Endometrial microvascular endothelial cells (primary cell): ENCODE measurements around the gene FOLR2. TPM values are rescaled to one million over a fixed set of nuclear protein-coding genes. Genes with fewer than 3 reads are reported as not detected.

Experiments used
- in situ Hi-C: cut with HindIII; loops from 2 replicates; pipeline ENCODE4 v1.10.0; 2017; ENCODE audit warnings: low sequenced_read_pairs, low pct_unique_long_range_greater_than_20kb; ENCODE audit errors: inconsistent ontology term
- total RNA-seq: library from RNA; depleted of rRNA; stranded (reverse); fragments of >200 nt; gene quantifications from one replicate; pipeline ENCODE4 v1.2.3, GENCODE V29; 2015; ENCODE audit errors: inconsistent ontology term

FOLR2 gene
- total RNA-seq, 1 donor from 2014 or later = not detected

DNA sequence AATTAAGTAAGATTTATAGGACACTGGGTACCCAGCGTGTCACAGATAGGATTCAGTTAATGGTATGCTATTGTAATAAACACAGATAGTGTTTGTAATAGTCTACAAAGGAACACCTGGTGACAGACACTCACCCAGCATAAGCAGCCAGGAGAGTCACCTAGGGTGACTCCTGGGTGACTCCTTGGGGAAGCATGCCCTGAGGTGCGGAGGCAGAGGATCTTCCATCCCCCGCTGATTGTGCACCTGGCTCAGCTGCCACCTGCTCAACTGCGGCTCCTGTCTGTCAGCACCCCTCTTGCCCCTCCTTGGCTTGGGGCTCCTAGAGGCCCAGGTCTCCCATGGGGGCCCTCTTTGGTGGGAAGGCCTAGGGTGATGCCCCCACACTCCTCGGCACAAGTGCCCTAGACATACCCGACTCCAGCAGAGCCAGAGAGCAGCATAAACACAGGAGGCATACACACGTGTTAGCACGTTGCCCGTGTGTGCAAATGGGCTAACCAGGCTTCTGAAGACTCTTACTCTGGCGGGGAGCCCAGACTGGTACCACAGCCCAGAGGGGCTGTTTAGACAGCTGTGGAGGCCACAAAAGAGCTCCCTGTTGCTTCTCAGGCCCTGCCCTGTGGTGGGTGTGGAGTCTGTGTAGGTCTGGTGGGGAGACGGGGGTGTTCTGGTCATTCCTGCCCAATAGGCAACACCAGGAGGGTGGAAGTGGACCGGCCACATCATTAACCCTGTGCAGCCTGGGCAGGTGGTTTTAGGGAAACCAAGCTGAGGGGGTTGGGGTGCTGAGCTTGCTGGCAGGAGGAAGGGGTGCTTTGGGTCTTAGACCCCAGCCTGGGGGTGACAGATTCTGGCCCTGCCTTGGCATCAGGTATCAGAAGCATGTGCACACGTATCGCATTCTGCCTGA, 11.0 kb downstream of the FOLR2 start:
- in situ Hi-C loops = no loop called here

DNA sequence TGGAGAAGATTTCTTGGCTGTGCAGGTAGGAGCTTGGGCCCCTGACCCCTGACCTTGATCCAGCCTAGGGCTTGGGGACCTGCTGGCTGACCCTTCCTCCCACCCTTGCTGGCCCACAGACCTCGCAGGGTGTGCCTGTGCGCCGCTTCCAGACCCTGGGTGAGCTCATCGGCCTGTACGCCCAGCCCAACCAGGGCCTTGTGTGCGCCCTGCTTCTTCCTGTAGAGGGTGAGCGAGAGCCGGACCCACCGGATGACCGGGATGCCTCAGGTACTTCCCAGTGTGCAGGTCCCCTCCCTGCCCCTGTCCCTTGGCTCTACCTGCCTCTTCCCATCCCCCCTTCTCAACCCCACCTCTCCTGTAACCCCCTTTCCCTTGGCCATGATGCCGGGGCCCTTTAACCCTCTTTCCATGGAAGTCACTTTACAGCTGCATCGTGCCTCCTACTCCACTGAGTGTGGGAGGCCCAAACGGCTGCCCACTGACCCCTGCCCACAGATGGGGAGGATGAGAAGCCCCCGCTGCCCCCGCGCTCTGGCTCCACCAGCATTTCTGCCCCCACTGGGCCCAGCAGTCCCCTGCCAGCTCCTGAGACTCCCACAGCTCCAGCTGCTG, 11.7 kb downstream of the FOLR2 start:
- in situ Hi-C loops = no loop called here

DNA sequence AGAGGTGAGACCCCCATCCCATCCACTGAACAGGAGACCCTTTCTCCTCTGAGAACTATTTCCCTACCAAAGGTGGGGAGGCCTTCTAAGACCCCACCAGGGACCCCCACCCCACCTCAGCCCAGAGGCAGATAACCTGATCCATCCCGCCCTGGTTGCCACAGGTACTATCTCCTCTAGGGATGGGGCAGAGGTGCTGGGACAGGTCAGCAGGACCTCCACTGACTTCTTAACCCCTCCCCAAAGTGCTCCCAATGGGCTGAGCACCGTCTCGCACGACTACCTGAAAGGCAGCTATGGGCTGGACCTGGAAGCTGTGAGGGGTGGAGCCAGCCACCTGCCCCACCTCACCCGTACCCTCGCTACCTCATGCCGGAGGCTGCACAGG, 12.2 kb downstream of the FOLR2 start:
- in situ Hi-C loops = no loop called here

DNA sequence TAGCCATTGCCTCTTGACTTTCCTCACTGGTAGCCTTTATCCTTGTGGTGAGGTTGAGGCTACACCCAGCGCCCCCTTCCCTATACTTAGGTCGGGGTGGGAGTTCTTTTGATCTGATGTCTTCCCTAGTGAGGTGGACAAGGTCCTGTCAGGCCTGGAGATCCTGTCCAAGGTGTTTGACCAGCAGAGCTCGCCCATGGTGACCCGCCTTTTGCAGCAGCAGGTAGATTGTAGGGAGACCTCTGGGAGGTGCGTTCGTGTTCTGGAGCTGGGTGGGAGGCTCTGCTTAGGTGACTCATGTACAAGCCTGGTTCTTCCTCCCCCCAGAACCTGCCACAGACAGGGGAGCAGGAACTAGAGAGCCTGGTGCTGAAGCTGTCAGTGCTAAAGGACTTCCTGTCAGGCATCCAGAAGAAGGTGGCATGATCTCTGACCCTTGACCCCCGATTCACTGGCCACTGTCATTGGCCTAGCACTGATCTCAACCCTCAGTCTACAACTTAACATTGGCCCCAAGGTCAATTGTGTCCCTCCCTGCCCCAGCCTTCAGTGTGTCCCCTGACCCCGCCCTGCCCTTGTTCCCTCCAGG, 12.8 kb downstream of the FOLR2 start:
- in situ Hi-C loops = no loop called here

DNA sequence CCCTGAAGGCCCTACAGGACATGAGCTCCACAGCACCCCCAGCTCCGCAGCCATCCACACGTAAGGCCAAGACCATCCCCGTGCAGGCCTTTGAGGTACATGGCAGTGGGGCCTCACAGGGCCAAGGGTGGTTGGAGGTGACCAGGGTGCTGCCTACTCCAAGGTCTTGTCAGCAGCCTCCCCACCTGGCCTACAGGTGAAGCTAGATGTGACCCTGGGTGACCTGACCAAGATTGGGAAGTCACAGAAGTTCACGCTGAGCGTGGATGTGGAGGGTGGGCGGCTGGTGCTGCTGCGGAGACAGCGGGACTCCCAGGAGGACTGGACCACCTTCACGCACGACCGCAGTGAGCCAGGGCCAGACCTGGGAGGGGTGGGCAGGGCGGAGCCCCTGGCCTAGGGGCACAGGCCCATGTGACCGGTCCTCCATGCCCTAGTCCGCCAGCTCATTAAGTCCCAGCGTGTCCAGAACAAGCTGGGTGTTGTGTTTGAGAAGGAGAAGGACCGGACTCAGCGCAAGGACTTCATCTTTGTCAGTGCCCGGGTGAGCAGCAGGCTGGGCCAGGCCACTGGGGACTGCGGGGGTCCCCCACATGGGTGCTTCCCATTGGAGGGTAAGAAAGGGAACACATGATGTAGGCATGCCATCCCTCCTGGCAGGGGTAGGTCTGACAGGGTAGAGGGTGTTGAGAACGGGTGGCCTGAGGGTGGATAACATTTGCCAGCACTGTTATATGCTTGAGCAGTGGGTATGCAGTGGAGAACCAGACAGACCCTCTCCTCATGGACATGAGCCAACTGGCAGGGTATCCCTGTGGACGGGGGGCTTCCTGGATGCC, 13.6 kb downstream of the FOLR2 start:
- in situ Hi-C loops = no loop called here

DNA sequence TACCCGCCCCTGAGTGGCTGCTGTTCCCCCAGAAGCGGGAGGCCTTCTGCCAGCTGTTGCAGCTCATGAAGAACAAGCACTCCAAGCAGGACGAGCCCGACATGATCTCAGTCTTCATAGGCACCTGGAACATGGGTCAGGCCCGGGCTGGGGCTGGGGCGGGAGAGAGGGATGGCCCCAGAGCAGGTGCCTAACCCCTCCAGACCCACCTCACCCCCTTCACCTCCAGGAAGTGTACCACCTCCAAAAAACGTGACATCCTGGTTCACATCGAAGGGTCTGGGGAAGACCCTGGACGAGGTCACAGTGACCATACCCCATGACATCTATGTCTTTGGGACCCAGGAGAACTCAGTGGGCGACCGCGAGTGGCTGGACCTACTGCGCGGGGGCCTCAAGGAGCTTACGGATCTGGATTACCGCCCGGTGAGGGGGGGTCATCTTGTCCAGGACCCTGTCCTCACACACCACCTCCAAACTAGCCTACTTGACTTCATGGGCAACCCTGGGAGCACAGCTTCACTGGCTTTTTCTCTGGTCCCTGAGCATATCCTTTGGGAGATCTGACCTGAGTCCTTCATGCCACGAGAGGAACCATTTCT, 14.3 kb downstream of the FOLR2 start:
- in situ Hi-C loops = no loop called here

DNA sequence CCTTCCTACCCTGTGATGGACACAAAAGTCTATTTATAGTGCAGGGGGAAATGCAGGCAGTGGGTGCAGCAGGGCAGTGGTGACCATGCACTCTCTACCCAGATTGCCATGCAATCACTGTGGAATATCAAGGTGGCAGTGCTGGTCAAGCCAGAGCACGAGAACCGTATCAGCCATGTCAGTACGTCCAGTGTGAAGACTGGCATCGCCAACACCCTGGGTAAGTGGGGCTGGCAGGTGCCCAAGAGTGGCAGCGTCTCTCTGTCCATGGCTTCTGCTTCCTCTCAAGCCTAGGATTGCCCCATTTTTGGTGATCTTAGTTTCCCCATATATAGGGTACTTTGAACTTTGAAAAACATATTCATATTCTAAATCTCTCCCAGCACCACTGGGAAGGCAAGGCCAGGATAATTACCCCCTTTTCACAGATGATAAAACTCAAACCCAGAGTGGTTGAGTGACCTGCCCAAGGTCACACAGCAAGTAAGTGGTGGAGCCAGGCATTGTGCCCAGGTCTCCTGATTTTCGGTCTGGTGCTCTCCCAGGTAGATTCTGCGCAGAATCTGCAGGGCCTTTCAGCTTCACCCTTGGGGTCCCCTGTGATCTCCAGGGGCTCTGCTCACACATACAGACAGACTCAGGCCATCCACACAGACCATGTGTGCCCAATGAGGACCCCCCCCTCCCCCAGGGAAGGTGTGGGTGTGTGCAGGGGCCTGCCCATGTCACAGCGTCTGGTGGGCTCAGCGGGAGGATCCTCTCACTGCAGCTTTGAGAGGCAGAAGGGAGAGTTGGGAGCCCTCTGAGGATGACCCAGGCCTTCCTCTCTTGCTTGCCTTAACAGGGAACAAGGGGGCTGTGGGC, 15.0 kb downstream of the FOLR2 start:
- in situ Hi-C loops = no loop called here

DNA sequence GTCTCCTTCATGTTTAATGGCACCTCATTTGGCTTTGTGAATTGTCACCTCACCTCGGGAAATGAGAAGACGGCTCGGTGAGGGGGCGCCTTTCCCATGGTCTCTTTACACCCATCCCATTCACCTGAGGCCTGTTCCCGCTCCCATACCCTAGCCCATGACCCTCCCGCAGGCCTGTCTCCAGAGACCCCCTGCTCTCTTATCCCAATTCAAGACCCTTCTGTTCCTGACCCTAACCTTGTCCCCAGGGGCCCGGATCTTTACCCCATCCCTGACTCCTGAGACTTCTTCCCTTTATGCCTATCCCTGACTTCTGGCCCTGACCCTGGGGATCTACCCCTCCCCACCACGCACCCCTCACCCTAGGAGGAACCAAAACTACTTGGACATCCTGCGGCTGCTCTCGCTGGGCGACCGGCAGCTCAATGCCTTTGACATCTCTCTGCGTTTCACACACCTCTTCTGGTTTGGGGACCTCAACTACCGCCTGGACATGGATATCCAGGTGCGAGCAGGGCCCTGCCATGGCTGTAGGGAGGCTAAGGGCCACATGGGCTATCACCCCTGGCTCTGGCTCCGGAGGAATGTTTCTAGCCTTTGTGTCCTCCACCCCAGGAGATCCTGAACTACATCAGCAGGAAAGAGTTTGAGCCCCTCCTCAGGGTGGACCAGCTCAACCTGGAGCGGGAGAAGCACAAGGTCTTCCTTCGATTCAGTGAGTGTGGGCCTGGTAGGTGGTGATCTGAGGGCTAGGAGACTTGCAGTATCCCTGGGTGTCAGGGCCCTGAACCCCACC, 15.9 kb downstream of the FOLR2 start:
- in situ Hi-C loops = no loop called here

DNA sequence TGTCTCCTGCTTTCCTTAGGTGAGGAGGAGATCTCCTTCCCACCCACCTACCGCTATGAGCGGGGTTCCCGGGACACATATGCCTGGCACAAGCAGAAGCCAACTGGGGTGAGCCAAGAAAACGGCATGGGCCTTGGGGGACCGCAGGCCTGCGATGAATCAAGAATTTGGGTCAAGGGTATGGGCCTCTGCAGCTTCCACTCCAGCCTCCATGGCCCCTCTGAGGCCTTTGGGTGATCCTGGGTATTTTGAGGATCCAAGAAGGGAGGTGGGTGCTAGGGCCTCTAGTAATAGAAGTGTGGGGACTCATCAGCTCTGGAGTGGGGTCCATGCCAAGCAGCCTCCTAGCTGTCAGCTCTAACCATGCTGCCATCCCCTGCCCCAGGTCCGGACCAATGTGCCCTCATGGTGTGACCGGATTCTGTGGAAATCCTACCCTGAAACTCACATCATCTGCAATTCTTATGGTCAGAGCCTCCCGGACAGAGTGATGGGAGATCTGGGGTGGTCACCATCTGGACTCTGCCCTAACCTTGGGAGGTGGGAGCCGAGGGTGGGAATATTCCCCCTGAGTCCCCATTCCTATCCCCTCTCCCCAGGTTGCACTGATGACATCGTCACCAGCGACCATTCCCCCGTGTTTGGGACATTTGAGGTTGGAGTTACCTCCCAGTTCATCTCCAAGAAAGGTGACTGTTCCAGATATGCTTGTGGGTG, 16.6 kb downstream of the FOLR2 start:
- in situ Hi-C loops = no loop called here

DNA sequence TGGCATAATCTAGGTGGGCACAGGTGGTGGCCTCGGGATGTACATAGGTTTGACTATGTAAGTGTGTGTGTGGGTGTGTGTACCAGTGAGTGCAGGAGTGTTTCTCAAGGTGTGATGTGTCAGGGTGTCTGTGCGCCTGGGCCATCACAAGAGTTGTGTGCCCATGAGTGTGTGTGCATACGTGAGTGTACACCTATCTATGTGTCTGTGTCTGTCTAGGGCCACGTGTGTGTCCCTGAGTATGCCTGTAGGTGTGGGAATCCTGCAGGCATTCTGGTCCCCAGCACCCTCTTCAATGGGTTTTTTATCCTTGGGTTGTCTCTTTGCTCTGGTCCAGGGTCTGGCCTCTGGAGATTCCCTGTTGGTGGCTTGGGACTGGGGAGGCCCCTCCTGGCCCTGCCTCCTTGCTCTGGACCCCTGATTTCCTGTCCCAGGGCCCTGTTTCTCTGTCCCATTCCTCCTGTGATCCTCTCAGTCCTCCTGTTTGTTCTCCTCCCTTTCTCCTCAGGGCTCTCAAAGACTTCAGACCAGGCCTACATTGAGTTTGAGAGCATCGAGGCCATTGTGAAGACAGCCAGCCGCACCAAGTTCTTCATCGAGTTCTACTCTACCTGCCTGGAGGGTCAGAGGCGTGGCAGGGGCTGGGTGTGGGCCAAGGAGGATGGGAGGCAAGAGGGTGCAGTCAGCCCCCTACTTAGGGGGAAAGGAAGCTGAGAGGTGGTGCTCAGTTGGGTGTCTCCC, 17.3 kb downstream of the FOLR2 start:
- in situ Hi-C loops = no loop called here

DNA sequence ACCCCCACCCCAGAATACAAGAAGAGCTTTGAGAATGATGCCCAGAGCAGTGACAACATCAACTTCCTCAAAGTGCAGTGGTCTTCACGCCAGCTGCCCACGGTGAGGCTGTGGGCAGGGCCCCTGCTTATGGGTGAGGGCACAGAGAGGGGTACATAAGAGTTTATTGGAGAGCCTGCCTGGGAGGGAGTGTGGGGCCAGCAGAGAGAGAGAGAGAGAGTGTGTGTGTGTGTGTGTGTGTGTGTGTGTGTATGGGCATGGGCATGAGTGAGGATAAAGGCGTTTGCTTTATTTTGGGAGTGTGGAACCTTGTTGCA, 17.9 kb downstream of the FOLR2 start:
- in situ Hi-C loops = no loop called here

DNA sequence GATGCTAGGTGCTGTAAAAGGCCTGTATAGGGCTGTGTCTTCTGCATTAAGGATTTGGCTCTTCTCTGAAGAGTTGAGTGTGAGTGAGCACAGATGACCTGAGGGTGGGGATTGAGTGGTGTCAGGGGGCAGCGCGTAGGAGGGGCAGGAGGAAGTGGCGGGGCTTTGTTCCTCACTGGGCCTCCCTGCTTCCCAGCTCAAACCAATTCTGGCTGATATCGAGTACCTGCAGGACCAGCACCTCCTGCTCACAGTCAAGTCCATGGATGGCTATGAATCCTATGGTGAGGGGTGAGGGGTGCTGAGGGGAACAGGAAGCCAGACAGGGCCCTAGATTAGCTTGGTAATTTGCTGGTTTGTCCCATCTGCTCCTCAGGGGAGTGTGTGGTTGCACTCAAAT, 18.3 kb downstream of the FOLR2 start:
- in situ Hi-C loops = no loop called here

DNA sequence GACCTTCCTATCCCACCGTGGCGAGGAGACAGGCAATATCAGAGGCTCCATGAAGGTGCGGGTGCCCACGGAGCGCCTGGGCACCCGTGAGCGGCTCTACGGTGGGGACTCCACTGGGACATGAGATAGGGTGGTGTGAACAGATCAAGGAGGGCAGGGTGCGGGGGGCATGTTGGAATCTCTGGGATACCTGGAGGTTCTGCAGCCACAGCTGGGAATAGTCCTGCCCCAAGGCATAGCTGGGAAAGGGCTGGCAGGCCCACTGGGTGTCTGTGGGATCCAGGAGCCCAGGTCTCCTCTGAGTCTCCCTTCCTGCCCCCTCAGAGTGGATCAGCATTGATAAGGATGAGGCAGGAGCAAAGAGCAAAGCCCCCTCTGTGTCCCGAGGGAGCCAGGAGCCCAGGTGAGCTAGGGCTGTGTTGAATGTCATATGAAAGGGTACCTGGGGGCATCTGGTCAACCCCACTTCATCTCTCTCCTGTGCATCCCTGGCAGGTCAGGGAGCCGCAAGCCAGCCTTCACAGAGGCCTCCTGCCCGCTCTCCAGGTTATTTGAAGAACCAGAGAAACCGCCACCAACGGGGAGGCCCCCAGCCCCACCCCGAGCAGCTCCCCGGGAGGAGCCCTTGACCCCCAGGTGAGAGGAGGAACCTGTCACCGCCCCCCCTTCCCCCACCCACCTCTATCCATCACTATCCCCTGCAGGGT, 18.9 kb downstream of the FOLR2 start:
- in situ Hi-C loops = no loop called here

DNA sequence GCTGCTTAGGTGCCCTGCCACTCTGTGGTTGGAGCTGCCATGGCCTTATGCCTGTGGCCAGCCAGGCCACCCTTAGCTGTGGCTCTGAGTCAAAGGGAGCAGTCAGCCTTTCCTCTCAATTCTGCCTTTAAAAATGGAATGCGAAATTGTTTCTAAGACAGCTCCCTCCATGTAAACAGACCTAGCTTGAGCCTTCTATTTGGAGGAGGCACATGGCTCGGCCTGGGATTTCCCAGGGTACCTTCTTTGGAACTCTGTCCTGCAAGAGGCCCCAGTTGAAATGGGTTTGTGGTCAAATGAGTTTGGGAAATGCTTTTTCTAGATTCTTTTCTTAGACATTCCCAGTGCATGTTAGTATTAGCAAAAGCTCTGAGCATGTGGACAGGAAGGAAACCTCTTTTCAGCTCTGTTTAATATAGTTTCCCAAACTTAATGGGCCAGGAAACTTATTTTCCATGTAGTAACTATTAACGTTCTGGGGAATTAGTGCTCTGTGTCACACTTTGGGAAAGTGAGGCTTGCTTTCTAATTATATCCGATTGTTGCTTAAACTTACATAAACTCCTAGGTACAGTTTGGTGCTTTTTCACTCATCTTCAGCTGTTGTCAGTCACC, 19.6 kb downstream of the FOLR2 start:
- in situ Hi-C loops = no loop called here

DNA sequence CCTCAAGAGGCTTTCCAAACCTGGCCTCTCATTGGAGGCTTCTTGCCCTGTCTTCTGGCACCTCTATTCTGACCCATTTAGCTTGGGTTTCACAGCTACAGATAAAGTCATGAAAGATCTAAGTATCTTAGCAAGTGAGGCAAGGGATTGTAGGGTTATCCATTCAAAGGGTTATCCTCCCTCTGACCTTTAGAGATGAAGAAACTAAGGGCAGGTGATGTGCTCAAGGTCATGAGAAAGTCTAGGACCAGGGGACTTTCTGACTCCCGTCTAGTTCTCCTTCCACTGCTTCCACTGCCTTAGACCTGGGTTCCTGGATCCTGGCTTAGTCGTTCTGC, 20.1 kb downstream of the FOLR2 start:
- in situ Hi-C loops = no loop called here
